ENCODE measurements around the gene CNIH3.

- TF ChIP-seq CTCF (IDR thresholded peaks at IDR 0.05) (no peak), EZH2 (IDR thresholded peaks at IDR 0.05) (no peak), EZH2phosphoT487 (IDR thresholded peaks at IDR 0.05) (no peak)
Observed at GRCh38 chr1:224666078-224666477, 50.0 kb downstream of the CNIH3 start.
